ENCODE measurements around the gene LPO.

Gene LPO

DNA sequence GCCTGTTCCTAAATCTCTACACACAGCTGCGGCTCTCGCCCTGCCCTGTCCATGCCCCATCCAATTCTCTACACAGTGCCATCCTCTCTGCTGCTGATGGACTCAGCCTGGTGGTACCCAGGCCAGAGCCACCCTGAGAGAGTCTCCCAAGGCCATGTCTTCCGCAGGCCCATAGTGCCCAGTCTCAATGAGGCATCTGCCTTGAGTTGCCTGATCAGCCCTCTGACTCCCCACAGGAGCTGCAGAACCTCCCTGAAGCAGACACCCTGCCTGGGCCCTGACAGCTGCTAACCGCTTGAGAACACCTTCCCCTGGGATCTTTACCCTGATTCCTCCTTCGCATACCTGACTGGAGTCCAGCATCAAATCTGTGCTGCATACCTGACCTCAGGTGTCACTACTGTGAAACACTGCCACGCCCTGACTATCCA is 76.9 kb downstream of the LPO start:
- TF ChIP-seq SIN3A (IDR thresholded peaks at IDR 0.05; ENCODE audit: borderline replicate concordance, insufficient read depth, low read length) (no peak), POLR2AphosphoS5 (IDR thresholded peaks at IDR 0.05; ENCODE audit: low read depth, low read length) (no peak), TAF1 (IDR thresholded peaks at IDR 0.05; ENCODE audit: borderline replicate concordance, insufficient read depth, low read length) (no peak), FOXP2 (optimal IDR thresholded peaks at IDR 0.05; ENCODE audit: borderline replicate concordance, extremely low read depth, extremely low read length, insufficient read depth) (no peak)
- TF ChIP-seq, protein P1, sequence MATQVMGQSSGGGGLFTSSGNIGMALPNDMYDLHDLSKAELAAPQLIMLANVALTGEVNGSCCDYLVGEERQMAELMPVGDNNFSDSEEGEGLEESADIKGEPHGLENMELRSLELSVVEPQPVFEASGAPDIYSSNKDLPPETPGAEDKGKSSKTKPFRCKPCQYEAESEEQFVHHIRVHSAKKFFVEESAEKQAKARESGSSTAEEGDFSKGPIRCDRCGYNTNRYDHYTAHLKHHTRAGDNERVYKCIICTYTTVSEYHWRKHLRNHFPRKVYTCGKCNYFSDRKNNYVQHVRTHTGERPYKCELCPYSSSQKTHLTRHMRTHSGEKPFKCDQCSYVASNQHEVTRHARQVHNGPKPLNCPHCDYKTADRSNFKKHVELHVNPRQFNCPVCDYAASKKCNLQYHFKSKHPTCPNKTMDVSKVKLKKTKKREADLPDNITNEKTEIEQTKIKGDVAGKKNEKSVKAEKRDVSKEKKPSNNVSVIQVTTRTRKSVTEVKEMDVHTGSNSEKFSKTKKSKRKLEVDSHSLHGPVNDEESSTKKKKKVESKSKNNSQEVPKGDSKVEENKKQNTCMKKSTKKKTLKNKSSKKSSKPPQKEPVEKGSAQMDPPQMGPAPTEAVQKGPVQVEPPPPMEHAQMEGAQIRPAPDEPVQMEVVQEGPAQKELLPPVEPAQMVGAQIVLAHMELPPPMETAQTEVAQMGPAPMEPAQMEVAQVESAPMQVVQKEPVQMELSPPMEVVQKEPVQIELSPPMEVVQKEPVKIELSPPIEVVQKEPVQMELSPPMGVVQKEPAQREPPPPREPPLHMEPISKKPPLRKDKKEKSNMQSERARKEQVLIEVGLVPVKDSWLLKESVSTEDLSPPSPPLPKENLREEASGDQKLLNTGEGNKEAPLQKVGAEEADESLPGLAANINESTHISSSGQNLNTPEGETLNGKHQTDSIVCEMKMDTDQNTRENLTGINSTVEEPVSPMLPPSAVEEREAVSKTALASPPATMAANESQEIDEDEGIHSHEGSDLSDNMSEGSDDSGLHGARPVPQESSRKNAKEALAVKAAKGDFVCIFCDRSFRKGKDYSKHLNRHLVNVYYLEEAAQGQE (IDR thresholded peaks at IDR 0.05; ENCODE audit: insufficient read depth in 1 of 2, low read depth in 2 of 2, low read length in 2 of 2), result no peak

DNA sequence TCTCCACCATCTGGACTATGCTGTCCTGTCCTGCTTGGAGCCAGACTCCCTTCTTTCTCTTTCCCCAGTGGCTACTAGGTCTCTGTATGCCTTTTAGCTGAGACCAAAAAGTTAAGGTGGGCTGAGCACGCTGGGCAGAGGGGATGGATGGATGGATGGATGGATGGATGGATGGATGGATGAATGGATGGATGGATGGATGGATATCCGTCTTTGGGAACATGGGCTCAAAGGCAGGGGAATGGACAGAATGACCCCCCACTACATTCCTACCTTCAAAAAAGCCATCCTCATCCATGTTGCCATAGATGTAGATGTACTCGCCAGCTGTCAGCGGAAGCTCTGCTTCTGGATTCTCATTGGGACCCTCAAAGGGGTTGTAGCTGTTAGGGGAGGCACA is 77.4 kb downstream of the LPO start:
- TF ChIP-seq POLR2AphosphoS5 (IDR thresholded peaks at IDR 0.05; ENCODE audit: low read depth, low read length), result no peak

DNA sequence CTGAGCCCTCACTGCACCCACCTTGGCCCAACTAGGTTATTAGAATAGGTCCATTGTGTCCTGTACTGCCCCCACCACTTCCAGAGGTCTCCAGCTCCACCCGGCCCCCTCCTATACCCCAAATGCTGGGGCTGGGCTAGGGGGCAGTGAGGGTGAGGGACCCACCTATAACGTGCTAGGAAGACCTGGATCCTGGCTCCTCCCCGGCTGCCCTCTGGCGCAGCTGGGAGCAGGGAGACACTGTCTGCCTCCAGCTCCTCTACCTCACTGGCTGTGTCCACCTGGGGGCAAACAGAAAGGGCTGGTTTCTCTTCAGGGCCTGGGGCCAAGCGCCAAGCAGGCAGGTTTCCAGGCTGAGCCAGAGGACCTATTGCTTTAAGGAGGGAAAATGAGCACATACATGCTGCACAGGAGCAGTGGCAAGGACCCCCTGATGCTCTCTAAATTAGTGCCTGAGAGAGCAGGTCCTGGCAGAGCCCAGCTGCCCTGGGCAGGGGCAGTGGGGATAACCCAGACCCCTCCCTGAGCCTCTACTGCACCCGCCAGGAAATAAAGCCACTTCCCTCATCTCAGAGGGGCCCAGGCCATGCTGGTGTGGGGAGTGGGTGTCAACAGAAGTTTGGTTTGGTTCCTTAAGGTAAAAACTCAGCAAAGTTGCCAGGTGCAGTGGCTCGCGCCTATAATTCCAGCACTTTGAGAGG is 78.0 kb downstream of the LPO start:
- TF ChIP-seq FOXP2 (optimal IDR thresholded peaks at IDR 0.05; ENCODE audit: borderline replicate concordance, extremely low read depth, extremely low read length, insufficient read depth), result no peak
- TF ChIP-seq SIN3A (IDR thresholded peaks at IDR 0.05; ENCODE audit: borderline replicate concordance, insufficient read depth, low read length), result no peak
- no peak for TF ChIP-seq POLR2AphosphoS5 (IDR thresholded peaks at IDR 0.05; ENCODE audit: low read depth, low read length)
- no peak for TF ChIP-seq TAF1 (IDR thresholded peaks at IDR 0.05; ENCODE audit: borderline replicate concordance, insufficient read depth, low read length)
- TF ChIP-seq, protein P1 (IDR thresholded peaks at IDR 0.05; ENCODE audit: insufficient read depth in 1 of 2, low read depth in 2 of 2, low read length in 2 of 2), result no peak

DNA sequence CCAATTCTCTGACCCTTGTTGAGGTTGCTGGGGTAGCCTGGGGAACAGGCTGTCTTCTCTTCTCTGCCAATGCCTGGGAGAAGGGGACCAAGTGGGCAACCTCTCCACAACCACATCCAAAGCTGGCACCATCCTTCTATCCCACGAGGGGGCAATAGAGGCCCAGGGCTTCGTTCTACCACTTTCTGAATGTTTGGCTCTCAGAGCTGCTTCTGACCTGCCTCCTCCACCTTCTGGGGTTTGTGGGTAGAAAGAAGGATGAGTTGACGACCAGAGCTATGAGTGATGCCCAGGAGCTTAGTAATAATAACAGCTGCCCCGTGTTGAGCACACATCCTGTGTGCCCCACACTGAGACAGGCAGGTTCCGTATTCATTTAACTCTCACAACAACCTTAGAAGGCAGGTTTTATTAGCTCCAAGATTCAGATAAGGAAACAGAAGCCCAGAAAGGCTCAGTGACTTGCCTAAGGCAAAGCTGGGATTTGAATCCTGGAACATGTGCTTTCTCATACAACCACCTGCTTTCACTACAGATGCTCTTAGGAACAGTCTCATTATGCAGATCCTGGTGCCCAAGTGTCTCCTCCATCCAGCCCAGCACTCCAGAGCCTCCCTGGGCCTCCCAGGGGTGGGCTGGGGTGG is 79.2 kb downstream of the LPO start:
- TF ChIP-seq, protein P1 (IDR thresholded peaks at IDR 0.05; ENCODE audit: insufficient read depth in 1 of 2, low read depth in 2 of 2, low read length in 2 of 2), result no peak
- TF ChIP-seq POLR2AphosphoS5 (IDR thresholded peaks at IDR 0.05; ENCODE audit: low read depth, low read length), result no peak
- TF ChIP-seq SIN3A (IDR thresholded peaks at IDR 0.05; ENCODE audit: borderline replicate concordance, insufficient read depth, low read length), result no peak
- TF ChIP-seq TAF1 (IDR thresholded peaks at IDR 0.05; ENCODE audit: borderline replicate concordance, insufficient read depth, low read length), result no peak
- no peak for TF ChIP-seq FOXP2 (optimal IDR thresholded peaks at IDR 0.05; ENCODE audit: borderline replicate concordance, extremely low read depth, extremely low read length, insufficient read depth)

DNA sequence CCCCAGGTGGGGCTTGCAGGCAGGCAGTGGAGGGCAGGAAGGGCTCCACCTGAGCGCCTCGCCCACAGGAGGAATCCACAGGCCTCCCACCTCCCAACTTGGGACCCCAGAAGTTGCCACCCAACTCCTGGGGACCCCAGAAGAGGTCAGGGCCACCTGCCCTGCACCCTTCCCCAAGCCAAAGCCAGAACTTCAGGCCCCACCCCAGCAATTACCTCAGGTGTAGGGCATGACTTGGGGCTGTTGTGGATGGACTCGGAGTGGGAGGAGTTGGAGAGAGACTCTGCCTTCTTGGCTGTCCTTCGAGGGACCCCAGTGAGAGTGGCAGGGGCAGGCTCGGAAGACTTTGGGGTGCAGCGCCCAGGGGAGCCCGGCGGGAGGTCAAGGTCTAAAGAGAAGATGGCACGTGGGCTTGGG is 79.7 kb downstream of the LPO start:
- TF ChIP-seq TAF1 (IDR thresholded peaks at IDR 0.05; ENCODE audit: borderline replicate concordance, insufficient read depth, low read length) (no peak), POLR2AphosphoS5 (IDR thresholded peaks at IDR 0.05; ENCODE audit: low read depth, low read length) (no peak), SIN3A (IDR thresholded peaks at IDR 0.05; ENCODE audit: borderline replicate concordance, insufficient read depth, low read length) (no peak), FOXP2 (optimal IDR thresholded peaks at IDR 0.05; ENCODE audit: borderline replicate concordance, extremely low read depth, extremely low read length, insufficient read depth) (no peak)
- TF ChIP-seq, protein P1 (IDR thresholded peaks at IDR 0.05; ENCODE audit: insufficient read depth in 1 of 2, low read depth in 2 of 2, low read length in 2 of 2), result no peak

Measured in PFSK-1 (cell line).